ENCODE data around the gene CLK2. TPM values are rescaled to one million over a fixed set of nuclear protein-coding genes. Genes with fewer than 3 reads are reported as not detected.

Gene CLK2
- 29.3 and 35.2 TPM in 2 replicates for total RNA-seq (2014; rRNA removed; shearing (Covaris generic))

- peak; percentile 97 for DNase-seq (ENCODE audit: low spot score)
Observed at GRCh38 chr1:155273343-155274245, at the start of gene CLK2. CLK2 (minus strand) TSS chr1:155273504; CDS start chr1:155270977, 2,527 bp downstream.

- DNase-seq (ENCODE audit: low spot score): no peak
Observed at GRCh38 chr1:155322571-155322952, 49.3 kb upstream of the CLK2 start.

DNA sequence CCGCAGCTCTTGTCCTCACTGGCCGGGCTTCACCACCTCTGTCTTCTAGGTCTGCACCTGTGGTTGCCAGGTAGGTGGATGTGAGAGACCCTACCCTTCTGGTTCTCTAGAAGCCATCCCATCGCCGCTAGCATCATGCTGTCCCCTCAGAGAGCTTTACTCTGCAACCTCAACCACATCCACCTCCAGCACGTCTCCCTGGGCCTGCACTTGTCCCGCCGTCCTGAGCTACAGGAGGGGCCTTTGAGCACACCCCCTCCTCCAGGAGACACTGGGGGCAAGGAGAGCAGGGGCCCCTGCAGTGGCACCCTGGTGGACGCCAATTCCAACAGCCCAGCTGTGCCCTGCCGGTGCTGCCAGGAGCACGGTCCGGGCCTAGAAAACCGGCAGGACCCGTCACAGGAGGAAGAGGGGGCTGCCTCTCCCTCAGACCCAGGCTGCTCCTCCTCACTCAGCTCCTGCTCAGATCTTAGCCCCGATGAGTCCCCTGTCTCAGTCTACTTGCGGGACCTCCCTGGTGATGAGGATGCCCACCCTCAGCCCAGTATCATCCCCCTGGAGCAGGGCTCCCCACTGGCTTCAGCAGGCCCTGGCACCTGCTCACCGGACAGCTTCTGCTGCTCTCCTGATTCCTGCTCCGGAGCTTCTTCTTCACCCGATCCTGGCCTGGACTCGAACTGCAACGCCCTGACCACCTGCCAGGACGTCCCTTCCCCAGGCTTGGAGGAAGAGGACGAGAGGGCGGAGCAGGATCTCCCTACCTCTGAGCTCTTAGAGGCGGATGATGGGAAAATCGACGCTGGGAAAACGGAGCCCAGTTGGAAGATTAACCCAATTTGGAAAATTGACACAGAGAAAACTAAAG, 48.6 kb upstream of the CLK2 start:
- no peak for DNase-seq (ENCODE audit: low spot score)

GRCh38 chr1:155320661-155321617, 47.6 kb upstream of the CLK2 start, which contains the start of gene RUSC1:
RUSC1 (plus strand) TSS chr1:155320894; CDS start chr1:155321774, 880 bp downstream.
- peak; percentile 74 for DNase-seq (ENCODE audit: low spot score)

DNA sequence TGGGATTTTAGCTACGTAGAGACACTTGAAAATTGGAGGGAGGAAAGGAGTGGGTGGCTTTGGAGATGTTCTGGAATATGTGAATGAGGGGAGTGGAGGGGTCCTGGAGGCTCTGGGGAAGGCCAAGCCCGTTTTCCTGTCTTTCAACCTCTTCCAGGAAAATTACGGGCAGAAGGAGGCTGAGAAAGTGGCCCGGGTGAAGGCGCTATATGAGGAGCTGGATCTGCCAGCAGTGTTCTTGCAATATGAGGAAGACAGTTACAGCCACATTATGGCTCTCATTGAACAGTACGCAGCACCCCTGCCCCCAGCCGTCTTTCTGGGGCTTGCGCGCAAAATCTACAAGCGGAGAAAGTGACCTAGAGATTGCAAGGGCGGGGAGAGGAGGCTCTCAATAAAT, 46.9 kb upstream of the CLK2 start:
- DNase-seq (ENCODE audit: low spot score): no peak

- no peak for DNase-seq (ENCODE audit: low spot score)
Observed at GRCh38 chr1:155319536-155319935, 46.2 kb upstream of the CLK2 start.

DNA sequence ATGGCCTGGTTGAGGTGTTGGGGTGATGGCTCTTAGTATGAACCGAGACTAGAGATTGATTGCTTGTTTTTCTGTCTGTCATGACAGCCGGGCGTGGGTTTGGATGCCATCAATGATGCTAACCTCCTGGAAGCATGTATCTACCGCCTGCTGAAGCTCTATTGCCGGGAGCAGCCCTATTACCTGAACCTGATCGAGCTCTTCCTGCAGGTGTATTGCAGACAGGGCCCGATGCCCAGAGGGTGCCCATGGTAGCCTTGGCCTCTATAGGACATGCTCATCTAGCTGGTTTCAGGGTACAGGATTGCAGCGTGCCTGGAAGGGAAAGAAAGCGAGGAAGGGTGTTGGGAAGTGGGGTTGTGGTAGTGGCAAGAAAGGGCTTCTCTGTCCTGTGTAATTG, 44.8 kb upstream of the CLK2 start:
- no peak for DNase-seq (ENCODE audit: low spot score)

- DNase-seq (ENCODE audit: low spot score): no peak
Observed at GRCh38 chr1:155316922-155317321, 43.6 kb upstream of the CLK2 start.

GRCh38 chr1:155313261-155313660, 40.0 kb upstream of the CLK2 start:
- peak; percentile 31 for DNase-seq (ENCODE audit: low spot score)

DNA sequence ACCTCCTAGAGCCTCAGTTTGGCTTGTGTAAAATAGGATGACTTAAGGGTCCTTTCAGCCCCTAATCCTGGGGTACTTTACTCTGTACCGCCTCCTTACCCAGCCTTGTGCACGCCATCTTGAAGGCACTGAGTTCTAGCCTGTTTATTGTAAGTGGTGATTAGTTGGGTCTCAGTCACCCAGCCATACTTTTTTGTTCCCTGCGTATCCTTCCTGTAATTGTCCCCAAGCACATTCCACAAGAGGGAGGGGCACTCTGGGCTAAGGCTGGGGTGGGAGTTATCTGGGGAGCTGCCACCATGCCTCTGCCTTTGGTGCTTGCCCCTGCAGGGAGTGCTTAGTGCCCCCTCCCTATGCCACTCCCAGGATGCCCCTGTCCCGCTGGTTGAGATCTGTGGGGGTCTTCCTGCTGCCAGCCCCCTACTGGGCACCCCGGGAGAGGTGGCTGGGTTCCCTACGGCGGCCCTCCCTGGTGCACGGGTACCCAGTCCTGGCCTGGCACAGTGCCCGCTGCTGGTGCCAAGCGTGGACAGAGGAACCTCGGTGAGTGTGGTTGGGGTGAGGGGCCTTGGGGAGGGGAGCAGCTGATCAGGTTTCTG, 36.2 kb upstream of the CLK2 start:
- peak; percentile 58 for DNase-seq (ENCODE audit: low spot score)

- DNase-seq (ENCODE audit: low spot score): peak; percentile 99
Observed at GRCh38 chr1:155308493-155309422, 35.5 kb upstream of the CLK2 start, which contains the start of gene FDPS. FDPS (plus strand) TSS chr1:155308866; CDS start chr1:155309790, 924 bp downstream.

- DNase-seq (ENCODE audit: low spot score): peak; percentile 34
Observed at GRCh38 chr1:155307247-155307740, 34.0 kb upstream of the CLK2 start.

DNA sequence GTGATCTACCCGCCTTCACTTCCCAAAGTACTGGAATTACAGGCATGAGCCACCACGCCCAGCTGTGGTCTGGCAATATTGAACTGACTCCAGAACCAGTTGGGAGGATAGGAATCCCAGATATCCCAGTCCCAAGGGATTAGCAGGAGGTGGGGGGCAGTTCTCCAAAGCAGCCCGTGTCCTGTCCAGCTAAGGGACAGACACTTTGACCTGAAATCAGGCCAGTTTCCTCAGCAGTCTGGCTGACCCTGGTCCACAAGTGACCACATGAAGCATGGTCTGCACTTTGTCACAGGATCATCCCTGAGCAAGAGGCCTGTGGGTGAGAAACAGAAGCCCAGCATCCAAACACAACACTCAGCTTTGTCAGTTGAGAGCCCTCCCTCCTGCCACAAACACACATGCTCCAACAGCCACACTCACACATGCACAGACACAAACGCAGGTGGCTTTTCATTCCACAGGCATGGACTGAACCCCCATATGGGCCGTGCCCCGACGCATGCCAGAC, 32.6 kb upstream of the CLK2 start:
- no peak for DNase-seq (ENCODE audit: low spot score)

DNA sequence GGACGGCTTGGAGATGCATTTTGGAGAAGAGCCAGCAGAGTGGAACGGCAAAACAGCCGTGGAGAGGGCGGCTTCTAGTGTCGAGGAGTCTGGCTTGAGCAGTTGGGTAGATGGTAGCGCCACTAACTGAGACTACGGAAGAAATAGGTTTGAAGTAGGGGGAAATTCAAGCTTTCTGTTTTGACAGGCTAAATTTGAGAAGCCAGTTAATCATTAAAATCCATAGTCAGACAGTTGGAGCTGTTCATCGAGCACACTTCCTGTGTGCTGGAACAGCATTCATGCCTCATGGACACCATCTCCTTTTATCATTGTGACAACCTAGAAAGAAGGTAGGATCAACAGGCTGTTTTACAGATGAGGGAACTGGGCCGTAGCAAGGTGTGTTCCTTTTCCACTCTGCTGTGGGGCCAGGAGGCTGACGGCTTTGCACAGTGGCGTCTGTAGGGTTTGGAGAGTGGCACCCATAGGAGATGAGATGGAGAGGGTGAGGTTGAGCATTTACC, 31.3 kb upstream of the CLK2 start:
- DNase-seq (ENCODE audit: low spot score): no peak

GRCh38 chr1:155301342-155301841, 28.1 kb upstream of the CLK2 start, which contains the start of gene PKLR:
PKLR (minus strand) TSS chr1:155301438; CDS start chr1:155301395, 43 bp downstream.
- no peak for DNase-seq (ENCODE audit: low spot score)

- DNase-seq (ENCODE audit: low spot score): no peak
Observed at GRCh38 chr1:155300553-155301329, 27.4 kb upstream of the CLK2 start.

DNA sequence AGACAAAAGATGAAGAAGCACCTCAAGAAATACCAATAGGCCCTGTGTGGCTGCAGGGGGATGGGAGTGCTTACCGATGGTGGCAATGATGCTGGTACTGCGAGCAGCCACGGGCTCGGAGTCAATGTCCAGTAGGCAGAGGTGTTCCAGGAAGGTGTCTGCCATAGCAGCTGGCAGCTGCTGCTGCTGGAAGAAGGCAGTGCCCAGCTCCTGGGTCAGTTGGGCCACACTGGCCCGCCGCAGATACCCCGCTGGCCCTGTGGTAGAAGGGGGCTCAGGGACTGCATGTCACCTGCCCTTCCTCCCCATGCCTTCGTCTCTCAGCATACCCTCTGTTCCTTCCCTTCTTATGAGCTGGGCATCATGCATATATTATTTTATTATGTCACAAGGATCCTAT, 26.7 kb upstream of the CLK2 start:
- DNase-seq (ENCODE audit: low spot score): no peak

- no peak for DNase-seq (ENCODE audit: low spot score)
Observed at GRCh38 chr1:155297384-155297783, 24.1 kb upstream of the CLK2 start.

Data from HT-29 (cell line).